ENCODE results near the gene MYL10.

GRCh38 chr7:101591504-101591903 lies 37.6 kb downstream of the MYL10 start:
- TF ChIP-seq CTCF (IDR thresholded peaks at IDR 0.05) (no peak), POLR2A (IDR thresholded peaks at IDR 0.05; ENCODE audit: low read depth) (no peak)
